Measurements from ENCODE around the gene PTPRN2.

DNA sequence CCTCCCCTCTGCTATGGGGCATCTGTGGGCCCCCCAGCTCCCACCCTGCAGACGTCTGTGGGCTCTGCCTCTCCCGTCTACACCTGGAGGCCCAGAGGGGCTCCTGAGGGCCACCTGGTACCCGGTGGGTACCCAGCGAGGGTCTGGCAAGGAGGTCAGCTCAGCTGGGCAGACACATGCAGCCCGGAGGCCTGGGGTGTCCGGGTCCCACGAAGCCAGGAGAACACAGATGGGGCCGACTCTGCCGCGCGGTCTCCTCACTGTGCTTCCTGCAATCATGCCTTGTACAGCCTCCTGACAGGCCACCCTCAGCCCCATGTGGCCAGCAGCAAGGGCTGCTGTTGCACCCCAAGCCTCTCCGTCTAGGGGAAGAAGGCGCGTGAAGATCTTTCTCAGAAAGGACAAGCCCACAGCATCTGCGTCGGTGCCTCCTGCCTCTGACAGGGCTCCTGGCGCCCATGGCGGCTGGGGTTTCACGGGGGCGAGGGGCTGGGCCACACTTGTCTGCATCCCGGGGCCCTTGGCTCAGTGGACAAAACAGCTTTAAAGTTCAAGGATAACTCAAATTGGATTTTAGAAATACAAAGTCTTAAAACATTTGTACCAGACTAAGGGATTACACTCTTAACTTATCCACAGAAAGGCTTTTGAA lies 859.5 kb downstream of the PTPRN2 start:
- TF ChIP-seq CTCF (IDR thresholded peaks at IDR 0.05; ENCODE audit: low read depth, low read length) (no peak), POLR2A (IDR thresholded peaks at IDR 0.05; ENCODE audit: extremely low read depth, insufficient read length) (no peak)
- TF ChIP-seq, protein P1, sequence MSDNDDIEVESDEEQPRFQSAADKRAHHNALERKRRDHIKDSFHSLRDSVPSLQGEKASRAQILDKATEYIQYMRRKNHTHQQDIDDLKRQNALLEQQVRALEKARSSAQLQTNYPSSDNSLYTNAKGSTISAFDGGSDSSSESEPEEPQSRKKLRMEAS (IDR thresholded peaks at IDR 0.05; ENCODE audit: low read depth, low read length) = no peak
